ENCODE results near the gene PUM2. TPM values are rescaled to one million over a fixed set of nuclear protein-coding genes. Genes with fewer than 3 reads are reported as not detected.
A peak's percentile ranks its signal among the peaks of the same experiment; 100 is the strongest.
"Not testable (repeated sequence)": the region's sequence is repeated elsewhere in the genome, so short reads cannot be mapped to it uniquely, and the experiment has no call there.

PUM2 gene
- total RNA-seq, 1 experiment from 2014 or later, result 96.8 TPM

- peak; percentile 56 for DNase-seq
- no peaks in the 10 kb centered on the region for H3K9me3 Mint-ChIP-seq (ENCODE audit: low read depth, unreplicated experiment)
- no peak overlapping the region for H3K27ac Mint-ChIP-seq (ENCODE audit: unreplicated experiment)
- H3K36me3 Mint-ChIP-seq (ENCODE audit: insufficient read depth, unreplicated experiment), result peaks cover 26% of the 10 kb centered on the region
- TF ChIP-seq, protein P1, sequence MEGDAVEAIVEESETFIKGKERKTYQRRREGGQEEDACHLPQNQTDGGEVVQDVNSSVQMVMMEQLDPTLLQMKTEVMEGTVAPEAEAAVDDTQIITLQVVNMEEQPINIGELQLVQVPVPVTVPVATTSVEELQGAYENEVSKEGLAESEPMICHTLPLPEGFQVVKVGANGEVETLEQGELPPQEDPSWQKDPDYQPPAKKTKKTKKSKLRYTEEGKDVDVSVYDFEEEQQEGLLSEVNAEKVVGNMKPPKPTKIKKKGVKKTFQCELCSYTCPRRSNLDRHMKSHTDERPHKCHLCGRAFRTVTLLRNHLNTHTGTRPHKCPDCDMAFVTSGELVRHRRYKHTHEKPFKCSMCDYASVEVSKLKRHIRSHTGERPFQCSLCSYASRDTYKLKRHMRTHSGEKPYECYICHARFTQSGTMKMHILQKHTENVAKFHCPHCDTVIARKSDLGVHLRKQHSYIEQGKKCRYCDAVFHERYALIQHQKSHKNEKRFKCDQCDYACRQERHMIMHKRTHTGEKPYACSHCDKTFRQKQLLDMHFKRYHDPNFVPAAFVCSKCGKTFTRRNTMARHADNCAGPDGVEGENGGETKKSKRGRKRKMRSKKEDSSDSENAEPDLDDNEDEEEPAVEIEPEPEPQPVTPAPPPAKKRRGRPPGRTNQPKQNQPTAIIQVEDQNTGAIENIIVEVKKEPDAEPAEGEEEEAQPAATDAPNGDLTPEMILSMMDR (IDR thresholded peaks at IDR 0.05; ENCODE audit: unreplicated experiment), result no peak
- no TSS peak for BruUV-seq (replicated peaks)
- CTCF ChIA-PET, result interaction anchor here (0.6 to 0.9 kb wide), 3 partner anchors 9 to 55 kb away, joined by 3 to 4 read pairs (median 3); no protein-coding TSS in a partner anchor
- H3K27me3 Mint-ChIP-seq (ENCODE audit: unreplicated experiment), result no peaks in the 10 kb centered on the region
- intact Hi-C loops (cut with micrococcal nuclease; ENCODE audit: unreplicated experiment), result loop anchor here (2.0 to 5.0 kb wide), 2 partner anchors 39 to 56 kb away; no protein-coding TSS in a partner anchor
- peak overlapping the region; percentile 19 for H3K4me3 Mint-ChIP-seq (ENCODE audit: low read depth, unreplicated experiment)
- peaks cover 11% of the 10 kb centered on the region for H3K4me1 Mint-ChIP-seq (ENCODE audit: low read depth, unreplicated experiment)
Observed at GRCh38 chr2:20288642-20289340, 61.9 kb downstream of the PUM2 start.

- CTCF ChIA-PET, result no interaction called here
- no TSS peak for BruUV-seq (replicated peaks)
- Mint-ChIP-seq H3K36me3 (ENCODE audit: insufficient read depth, unreplicated experiment) (peaks cover 17% of the 10 kb centered on the region), H3K27me3 (ENCODE audit: unreplicated experiment) (no peaks in the 10 kb centered on the region), H3K27ac (ENCODE audit: unreplicated experiment) (no peak overlapping the region), H3K9me3 (ENCODE audit: low read depth, unreplicated experiment) (no peaks in the 10 kb centered on the region), H3K4me3 (ENCODE audit: low read depth, unreplicated experiment) (no peak overlapping the region), H3K4me1 (ENCODE audit: low read depth, unreplicated experiment) (no peaks in the 10 kb centered on the region)
- TF ChIP-seq, protein P1 (IDR thresholded peaks at IDR 0.05; ENCODE audit: unreplicated experiment), result no peak
- intact Hi-C loops (cut with micrococcal nuclease; ENCODE audit: unreplicated experiment), result no loop called here
- no peak for DNase-seq
Observed at GRCh38 chr2:20282916-20283592, 67.6 kb downstream of the PUM2 start.

DNA sequence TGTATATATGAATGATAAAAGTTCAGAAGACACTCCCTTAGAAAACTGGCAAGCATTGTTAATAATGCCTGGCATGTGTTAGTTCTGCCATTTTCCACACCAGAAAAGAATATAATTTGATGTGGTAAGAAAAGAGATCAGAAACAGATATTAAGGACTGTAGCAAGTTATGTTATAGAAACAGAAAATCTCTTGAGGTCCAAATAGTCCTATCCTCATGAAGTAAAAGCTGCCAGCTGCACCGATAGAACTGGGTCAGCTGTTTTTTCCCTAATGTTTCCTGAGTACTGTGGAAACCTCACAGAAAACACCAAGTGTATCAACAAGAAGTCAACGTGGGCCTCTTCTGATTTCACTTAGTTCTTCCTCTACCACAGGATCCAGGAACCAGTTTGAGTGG, 68.8 kb downstream of the PUM2 start:
- no peaks in the 10 kb centered on the region for H3K9me3 Mint-ChIP-seq (ENCODE audit: low read depth, unreplicated experiment)
- DNase-seq, result no peak
- H3K27me3 Mint-ChIP-seq (ENCODE audit: unreplicated experiment), result no peaks in the 10 kb centered on the region
- peaks cover 17% of the 10 kb centered on the region for H3K36me3 Mint-ChIP-seq (ENCODE audit: insufficient read depth, unreplicated experiment)
- H3K27ac Mint-ChIP-seq (ENCODE audit: unreplicated experiment), result no peak overlapping the region
- CTCF ChIA-PET, result no interaction called here
- H3K4me3 Mint-ChIP-seq (ENCODE audit: low read depth, unreplicated experiment), result no peak overlapping the region
- intact Hi-C loops (cut with micrococcal nuclease; ENCODE audit: unreplicated experiment), result no loop called here
- TF ChIP-seq, protein P1 (IDR thresholded peaks at IDR 0.05; ENCODE audit: unreplicated experiment), result no peak
- BruUV-seq (replicated peaks), result no TSS peak
- H3K4me1 Mint-ChIP-seq (ENCODE audit: low read depth, unreplicated experiment), result no peaks in the 10 kb centered on the region

DNA sequence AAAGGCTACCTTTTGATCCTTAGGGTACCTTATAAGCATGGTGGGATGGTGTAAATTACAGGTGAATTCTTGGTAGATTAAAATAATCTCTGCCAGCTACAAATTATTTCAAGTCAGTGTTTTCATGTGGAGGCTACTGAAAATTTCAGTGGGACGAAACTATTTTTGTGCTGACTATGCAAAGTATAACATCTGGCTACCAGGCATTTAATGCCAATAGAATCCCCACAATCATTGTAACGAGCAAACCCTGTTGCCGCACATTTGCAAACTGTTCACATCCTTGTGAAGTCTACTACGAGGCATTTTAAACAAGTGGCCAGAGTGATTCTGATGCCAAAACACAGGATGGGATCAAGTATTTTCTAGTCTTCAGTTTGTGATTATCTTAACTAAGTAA, 77.6 kb downstream of the PUM2 start:
- Mint-ChIP-seq H3K27ac (ENCODE audit: unreplicated experiment) (no peak overlapping the region), H3K4me3 (ENCODE audit: low read depth, unreplicated experiment) (no peak overlapping the region), H3K36me3 (ENCODE audit: insufficient read depth, unreplicated experiment) (peaks cover 16% of the 10 kb centered on the region), H3K4me1 (ENCODE audit: low read depth, unreplicated experiment) (no peaks in the 10 kb centered on the region), H3K27me3 (ENCODE audit: unreplicated experiment) (no peaks in the 10 kb centered on the region), H3K9me3 (ENCODE audit: low read depth, unreplicated experiment) (no peaks in the 10 kb centered on the region)
- no peak for DNase-seq
- intact Hi-C loops (cut with micrococcal nuclease; ENCODE audit: unreplicated experiment), result no loop called here
- no TSS peak for BruUV-seq (replicated peaks)
- TF ChIP-seq, protein P1 (IDR thresholded peaks at IDR 0.05; ENCODE audit: unreplicated experiment), result no peak
- CTCF ChIA-PET, result interaction anchor here (0.6 kb wide), 1 partner anchor 339 kb away, joined by 6 read pairs; no protein-coding TSS in a partner anchor

GRCh38 chr2:20268317-20268716, 82.3 kb downstream of the PUM2 start:
- H3K36me3 Mint-ChIP-seq (ENCODE audit: insufficient read depth, unreplicated experiment), result peaks cover 17% of the 10 kb centered on the region
- intact Hi-C loops (cut with micrococcal nuclease; ENCODE audit: unreplicated experiment); H3K27ac Mint-ChIP-seq (ENCODE audit: unreplicated experiment); BruUV-seq (replicated peaks); H3K27me3 Mint-ChIP-seq (ENCODE audit: unreplicated experiment); DNase-seq; H3K9me3 Mint-ChIP-seq (ENCODE audit: low read depth, unreplicated experiment); H3K4me3 Mint-ChIP-seq (ENCODE audit: low read depth, unreplicated experiment); H3K4me1 Mint-ChIP-seq (ENCODE audit: low read depth, unreplicated experiment): not testable (repeated sequence)
- CTCF ChIA-PET, result interaction anchor here (1.1 kb wide), 1 partner anchor 9 kb away, joined by 4 read pairs; no protein-coding TSS in a partner anchor
